GM19395 (cell line): ENCODE data around the gene FOXN4.

Experiments
- ATAC-seq: cut with Tn5 transposase; IDR thresholded peaks from one replicate; pipeline ENCODE4 v1.9.1; 2021; ENCODE audit warnings: mild to moderate bottlenecking, moderate library complexity; ENCODE audit not compliant: unreplicated experiment

FOXN4 gene

DNA sequence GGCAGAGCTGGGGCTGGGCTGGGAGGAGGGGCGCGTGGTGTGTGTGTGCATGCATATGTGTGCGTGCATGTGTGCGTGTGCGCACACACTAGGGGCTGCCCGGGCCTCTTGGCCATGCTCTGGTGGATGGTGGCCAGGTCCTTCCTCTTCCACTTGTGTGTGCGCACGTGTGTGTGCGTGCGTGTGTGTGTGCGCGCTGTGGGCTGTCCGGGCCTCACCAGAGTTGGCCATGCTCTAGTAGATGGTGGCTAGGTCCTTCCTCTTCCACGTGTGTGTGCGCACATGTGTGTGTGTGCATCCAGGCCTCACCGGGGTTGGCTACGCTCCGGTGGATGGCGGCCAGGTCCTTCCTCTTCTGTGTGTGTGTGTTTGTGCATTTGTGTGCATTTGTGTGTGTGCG lies 24.7 kb downstream of the FOXN4 start:
- no peak for ATAC-seq

DNA sequence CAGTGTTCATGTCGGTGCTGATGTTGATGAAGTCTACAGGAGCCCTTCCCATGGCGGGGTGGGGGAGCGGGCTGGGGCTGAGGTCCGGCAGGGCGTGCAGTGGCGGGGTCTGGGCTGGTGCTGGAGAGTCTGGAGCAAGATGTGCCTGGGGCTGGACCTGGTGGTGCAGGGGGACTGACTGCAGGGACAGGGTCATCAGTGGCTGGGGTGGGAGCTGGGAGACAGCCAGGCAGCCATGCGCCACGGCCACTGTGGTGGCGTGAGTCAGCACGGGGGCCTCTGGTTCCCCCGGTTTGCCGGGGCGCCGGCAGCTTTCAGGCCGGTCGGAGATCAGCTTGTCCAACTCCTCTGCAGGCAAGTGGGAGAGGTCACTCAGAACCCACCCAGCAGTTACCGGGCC lies 27.6 kb downstream of the FOXN4 start:
- no peak for ATAC-seq

DNA sequence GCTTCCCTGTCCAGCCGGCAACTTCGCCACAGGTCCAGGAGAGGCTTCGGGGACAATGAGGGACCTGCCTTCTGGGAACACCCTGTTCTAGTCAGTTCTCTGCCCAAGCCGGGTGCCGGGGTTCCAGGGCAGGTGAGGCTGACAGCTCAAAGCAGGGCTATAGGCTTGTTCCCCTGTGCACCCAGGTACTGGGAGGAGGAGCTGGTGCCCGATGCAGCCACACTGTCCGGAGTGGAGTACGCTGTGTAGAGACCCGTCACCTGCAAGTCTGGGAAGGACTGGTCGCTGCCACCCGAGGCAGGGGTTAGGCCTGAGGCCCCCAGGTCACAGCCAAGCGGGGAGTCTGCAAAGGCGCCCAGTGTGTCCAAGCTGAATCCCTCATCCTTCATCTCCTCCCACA lies 29.6 kb downstream of the FOXN4 start:
- no peak for ATAC-seq

DNA sequence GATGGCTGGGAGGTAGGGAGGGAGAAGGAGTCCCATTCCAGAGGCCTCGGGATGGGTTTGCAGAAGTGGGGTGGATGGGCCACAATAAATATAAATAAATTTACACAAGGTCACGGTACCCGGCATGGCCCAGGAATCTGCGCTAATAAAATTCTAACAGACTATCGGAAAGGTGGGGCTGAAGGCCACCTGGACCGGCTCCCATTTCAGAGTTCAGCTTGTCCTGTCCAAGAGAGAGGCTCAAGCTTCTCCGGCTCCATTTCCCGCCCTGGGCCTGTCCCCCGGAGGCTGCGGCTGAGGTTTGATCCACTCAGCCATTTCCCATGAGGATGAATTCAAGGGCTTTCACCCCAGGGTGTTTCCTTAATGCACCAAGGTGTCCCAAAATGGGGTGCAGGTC lies 30.2 kb downstream of the FOXN4 start:
- no peak for ATAC-seq

DNA sequence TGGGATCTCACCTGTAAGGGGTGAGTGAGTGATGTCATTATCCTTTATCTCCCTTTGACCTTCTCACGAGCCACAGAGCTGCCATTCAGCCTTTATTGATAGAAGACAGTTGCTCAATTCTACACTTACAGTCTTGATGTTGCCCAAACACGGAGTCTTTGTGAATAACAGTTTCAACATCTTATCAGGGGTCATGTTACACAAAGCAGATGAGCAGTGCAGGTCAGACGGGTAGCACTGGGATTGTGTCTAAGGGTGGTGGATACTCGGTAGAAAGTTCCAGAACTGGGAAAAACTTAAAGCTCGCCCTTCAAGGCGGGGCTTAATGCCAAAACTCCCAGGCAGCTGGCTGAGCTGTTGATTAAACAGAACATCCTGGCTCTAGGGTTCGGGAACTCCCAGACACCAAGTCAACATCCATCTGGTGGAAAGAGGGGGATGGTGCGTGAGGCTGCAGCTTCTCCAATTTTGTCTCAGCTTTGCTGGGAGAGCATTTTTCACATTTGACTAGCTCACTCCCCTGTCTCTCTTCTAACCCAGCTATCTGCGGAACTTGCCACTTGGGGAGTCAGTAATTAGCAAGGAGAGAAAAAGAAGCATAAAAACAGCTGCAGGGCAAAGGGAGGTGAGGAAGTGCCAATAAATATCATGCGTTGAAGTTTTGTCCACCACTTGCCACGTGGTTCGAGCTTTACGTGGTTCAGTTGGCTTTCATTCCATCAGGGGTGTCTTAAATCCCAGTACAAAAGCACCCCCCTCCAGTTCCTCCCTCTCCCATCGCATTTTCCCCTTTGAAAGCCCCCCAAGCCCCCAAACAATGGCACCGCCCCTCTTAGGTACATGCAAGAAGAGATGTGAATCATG lies 31.0 kb downstream of the FOXN4 start:
- no peak for ATAC-seq

DNA sequence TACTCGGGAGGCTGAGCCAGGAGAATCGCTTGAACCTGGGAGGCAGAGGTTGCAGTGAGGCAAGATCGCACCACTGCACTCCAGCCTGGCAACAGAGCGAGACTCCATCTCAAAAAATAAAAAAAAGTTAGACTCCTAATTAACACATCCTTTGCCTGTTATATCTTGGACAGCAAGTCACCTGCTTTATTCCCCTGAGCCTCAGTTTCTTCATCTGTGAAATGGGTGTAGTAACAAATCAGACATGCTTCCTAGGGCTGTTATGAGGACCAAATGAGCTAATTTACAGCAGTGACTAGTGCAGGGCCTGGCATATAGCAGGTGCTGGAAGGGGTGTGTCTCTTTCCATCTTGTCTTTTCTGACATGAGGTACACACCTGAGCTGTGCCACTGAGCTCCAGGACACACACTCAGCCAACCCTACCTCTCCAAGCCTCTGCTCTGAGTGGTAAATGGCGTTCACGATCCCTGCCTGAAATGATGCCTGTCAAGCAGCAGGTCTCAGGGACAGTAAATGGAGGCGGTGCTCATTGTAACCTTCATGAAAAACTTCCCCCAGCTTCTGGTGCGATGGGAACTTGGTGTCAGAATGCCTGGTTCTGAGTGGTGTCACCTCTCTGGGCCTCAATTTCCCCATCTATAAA lies 31.7 kb downstream of the FOXN4 start:
- ATAC-seq = no peak

DNA sequence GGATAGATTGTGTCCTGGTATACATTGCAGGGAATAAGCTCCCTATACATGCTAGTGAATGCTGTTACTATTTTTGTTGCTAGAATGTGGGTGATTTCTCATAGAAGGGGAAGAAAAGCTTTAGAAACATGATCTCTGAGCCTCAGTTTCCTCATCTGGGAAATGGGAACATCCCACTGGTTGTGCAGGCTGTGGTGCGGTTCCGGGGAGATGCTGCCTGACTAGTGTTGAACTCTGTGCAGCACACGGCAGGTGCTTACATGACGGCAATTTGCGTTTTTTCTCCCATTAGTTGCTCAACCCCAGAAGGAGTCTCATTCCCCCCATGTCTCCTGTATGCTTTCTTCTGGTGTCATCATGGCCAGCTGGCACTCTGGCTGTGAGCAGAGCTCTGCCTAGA lies 32.9 kb downstream of the FOXN4 start:
- ATAC-seq = no peak

DNA sequence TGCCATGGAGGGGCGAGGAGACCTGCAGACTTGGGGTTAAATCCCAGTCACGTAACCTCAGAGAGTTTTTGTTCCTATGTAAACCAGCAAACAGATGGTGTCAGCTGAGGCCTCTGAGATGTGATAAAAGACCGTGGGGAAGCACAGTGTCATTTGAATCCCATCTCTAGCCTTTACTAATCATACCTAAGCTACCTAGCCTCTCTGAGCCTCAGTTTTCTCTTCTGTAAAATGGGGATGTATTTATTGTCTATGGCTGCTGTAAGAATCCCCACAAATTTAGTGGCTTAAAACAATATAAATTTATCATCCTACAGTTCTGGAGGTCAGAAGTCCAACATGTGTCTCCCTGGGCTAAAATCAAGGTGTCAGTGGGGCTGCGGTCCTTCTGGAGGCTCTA lies 33.9 kb downstream of the FOXN4 start:
- ATAC-seq = no peak

DNA sequence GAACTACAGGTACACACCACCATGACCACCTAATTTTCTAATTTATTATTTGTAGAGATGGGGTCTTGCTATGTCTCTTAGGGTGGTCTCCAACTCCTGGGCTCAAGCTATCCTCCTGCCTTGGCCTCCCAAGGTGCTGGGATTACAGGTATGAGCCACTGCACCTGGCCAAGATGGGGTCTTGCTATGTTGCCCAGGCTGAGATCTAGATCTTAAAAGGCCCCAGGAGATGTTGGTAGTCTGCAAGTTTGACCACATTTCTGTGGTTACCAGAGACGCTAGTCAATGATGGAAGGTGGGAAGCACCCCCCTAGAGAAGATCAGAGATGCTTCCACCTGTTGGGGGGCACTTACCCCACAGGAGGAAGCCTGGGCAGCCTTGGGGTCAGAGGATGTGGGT lies 34.7 kb downstream of the FOXN4 start:
- ATAC-seq = no peak

DNA sequence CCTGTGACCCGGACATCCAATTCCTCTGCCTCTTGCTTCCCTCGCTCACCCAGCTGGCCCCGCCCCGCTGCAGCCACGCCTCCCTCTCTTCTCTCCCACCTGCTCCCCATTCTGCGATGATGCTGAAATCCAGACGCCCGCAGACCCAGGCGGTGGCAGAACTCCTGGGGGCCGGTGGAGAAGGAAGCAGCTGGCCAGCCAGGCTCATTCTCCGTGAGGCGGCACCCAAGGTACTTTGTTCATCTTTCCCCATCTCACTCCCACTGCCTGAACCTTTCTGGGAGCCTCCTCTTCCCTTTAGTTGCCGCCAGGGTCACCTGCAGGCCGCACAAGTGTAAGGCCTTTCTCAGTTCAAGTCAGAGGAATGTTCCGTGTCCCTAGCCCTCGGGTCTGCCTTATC lies 35.7 kb downstream of the FOXN4 start:
- ATAC-seq = no peak

DNA sequence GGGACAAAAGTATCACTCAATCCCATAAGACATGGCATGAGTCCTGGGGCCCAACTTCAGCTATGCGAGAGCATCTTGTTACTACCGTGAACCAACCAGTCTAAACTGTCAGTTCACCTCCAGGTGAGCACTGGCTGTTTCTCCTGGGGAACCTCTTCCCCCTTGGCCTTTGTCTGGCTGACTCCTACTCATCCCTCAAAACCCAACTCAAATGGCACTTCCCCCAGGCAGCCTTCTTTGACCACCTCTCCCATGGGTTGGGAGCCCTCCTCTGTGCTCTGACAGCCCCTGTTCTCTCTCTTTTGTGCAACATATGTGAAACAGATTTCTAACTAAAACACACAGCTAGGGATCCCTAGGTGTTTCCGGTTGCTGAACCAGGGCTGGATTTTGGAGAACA lies 37.7 kb downstream of the FOXN4 start:
- ATAC-seq = no peak

DNA sequence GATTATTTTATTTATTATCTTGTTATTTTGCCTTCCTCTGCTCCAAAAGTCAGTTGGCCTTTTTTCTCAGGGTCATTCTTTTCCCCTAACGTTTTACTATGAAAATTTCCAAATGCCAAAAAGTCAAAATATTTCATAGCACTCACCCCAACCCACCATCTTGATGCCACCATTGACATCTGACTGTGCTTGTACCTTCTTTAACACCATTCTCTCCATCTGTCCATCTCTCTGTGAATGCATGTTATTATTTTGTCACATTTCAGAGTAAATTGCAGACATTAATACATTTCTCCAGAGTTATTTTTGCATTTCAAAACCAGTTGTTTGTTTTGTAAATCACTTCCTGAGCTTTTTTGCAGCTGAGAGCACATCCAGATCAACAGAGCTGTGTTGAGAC lies 38.6 kb downstream of the FOXN4 start:
- ATAC-seq = no peak

DNA sequence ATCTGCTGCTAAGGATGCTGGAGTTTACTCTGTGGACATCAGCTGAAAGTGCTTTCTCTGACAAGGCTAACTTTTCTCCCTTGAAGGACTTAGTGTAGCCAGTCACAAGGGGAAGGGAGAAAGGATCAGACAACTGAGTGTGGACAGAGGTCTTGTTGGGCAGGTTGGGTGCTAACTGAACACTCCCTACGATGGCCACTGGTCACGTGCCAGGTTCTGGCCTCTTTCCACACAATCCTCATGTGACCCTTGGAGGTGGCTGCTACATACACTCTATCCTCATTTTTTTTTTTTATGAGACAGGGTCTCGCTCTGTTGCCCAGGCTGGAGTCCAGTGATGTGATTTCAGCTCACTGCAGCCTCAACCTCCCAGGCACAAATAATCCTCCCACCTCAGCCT lies 39.7 kb downstream of the FOXN4 start:
- ATAC-seq = no peak

DNA sequence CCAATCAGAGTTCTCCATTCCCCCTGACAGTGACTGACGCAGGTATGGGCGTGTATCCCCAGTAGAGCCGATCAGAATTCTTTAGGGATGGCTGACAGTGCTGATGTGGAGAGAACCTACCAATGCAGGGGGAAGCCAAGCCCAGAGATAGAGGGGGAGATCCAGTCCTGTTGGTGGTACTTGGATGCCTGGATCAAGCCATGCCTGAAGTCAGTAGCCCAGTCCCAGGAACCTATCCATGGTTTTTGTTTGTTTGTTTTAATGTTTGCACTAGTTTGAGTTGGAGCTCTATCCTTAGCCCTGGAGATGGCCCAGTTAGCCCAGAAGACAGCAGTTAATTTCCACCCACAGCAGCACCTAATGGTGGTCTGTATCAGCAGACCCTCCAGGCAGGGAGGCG lies 40.2 kb downstream of the FOXN4 start:
- no peak for ATAC-seq

DNA sequence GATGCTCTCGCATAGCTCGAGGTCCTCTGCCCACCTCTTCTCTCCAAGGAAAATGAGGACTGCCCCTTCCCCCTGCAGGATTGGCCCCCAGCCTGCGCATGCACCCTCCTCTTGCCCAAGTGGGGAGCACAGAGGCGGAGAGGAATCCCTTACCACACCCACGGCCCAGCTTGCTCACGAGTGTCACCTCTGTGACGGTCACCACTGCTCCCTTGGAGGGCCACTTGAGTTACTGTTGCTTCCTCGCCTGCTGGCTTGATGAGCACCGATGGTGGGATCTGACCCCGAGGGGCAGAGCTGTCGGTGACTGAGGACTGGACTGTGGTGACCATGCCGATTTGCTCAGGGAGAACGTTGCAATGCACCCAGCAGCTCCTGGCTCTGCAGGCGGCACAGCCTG lies 41.7 kb downstream of the FOXN4 start:
- no peak for ATAC-seq

DNA sequence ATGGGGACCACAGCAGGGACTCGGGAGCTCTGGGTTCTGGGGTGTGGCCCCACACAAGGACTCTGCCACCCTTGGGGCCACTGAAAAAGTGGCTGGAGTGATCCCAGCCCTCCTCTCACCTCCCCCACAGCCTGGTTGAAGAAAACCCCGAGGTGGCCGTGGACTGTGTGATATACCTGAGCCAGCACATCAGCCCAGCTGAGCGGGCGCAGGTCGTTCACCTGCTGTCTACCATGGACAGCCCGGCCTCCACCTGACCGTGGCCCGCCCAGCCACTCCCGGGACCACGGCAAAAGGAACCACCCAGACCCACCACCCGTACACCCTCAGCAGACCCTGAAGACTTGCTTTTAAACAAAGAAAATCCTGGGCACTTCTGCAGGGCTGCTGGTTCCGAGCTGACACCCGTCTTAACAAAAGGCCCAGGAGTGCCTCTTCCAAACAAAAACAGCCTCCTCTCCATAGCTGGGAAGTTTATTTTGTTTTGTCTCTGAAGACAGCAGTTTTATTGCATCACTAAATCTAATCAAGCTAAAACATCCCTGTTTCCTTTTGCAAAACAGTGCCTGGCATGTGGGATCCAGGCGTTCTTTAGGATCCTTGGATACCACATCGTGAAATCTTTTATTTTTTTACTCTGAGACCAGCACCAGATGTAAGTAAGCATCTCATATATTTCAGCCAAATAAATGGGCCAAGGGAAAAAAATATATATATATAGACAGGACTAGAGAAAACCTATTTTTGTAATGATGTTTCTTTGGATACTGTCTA lies 42.8 kb downstream of the FOXN4 start:
- no peak for ATAC-seq

DNA sequence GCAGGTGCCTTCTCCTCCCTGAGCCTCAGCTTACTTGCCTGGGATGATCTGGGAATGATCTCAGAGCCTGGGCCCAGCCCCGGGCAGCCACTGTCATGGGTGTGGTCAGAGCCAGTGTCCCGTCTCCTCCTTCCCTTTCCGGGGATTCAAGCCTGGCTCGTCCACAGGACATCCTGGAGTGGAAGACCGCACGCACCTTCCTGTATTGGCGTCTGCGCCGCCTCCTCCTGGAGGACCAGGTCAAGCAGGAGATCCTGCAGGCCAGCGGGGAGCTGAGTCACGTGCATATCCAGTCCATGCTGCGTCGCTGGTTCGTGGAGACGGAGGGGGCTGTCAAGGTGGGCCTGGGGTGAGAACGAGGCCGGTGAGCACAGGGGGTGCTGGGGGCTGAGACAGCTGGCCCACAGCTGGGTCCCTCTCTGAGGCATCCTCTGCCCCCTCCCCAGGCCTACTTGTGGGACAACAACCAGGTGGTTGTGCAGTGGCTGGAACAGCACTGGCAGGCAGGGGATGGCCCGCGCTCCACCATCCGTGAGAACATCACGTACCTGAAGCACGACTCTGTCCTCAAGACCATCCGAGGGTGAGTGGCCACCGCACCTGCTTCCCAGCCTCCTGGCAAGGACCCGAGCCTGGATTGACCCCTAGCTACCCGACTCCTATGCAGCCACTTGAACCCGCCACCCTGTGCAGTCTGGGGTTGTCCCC lies 44.0 kb downstream of the FOXN4 start:
- ATAC-seq = no peak

DNA sequence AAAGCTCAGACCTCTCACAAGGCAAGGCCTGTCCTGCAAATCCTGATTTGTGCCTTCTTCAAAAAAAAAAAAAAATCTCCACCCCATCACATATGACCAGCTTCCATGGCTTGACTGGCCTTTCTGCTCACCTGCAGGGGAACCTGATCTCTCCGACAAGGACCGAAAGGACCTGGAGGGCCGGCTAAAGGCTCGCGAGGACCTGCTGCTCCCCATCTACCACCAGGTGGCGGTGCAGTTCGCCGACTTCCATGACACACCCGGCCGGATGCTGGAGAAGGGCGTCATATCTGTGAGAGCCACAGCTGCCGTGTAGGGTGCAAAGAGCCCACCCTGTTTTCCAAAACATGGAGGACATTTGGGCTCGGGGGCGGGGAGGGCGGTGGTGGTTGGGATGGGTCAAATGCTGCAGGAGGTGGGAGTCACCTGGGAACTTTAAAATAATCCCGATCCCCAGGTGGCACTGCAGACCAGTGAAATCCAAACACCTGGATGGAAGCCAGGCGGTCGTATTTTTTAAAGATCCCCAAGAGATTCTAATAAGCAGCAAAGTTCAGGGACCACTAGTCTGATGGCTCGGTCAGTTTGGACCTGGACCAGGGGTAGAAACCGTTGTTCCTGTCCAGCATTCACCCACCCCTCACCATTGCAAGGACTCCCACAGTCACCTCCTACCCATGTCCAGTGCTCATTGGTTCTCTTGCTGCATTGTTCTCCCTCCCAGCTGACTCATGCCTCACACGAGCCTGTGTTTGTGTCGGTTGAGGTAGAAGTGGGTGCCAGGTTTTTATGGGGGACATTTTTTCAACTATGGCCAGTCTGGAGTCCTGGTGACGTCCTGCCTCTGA lies 44.8 kb downstream of the FOXN4 start:
- ATAC-seq = no peak

DNA sequence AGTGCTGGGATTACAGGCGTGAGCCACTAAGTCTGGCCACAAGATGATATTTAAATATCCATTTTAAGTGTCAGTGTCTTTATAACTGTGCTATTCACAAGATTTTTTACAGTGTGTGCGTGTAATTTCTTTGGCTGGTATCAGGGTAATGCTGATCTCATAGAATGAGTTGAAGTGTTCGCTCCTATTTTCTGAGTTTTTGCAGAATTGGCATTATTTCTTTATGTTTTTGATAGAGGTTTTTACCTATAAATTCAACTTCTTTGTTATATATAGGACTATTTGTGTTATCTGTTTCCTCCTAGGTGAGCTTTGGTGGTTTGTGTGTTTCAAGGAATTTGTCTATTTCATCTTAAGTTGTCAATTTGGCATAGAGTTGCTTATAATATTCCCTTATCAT lies 45.6 kb downstream of the FOXN4 start:
- no peak for ATAC-seq

DNA sequence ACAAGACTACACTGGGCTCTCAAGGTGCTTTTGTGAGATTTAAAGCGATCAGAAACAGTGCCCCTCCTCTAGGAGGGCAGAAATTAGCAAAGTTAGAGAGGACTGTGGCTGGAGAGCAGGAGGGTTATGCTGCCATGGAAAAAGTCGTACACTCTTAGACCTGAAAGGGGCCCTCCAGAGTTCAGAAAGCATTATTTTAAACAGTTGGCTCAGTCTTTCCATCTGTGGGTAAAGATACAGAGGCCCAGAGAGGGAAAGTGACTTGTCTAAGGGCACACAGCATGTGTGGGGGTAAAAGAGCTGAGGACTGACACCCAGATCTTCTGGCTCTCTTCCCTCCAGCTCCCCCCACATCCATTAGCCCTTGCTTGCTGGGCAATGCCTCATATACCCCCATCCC lies 47.1 kb downstream of the FOXN4 start:
- ATAC-seq = no peak
